MCF 10A (cell line): Measurements from ENCODE around the gene GRID1. TPM values are rescaled to one million over a fixed set of nuclear protein-coding genes. Genes with fewer than 3 reads are reported as not detected.
"Not testable (repeated sequence)": the region's sequence is repeated elsewhere in the genome, so short reads cannot be mapped to it uniquely, and the experiment has no call there.

Experiments
- BruUV-seq: library from RNA; stranded (reverse); fragments of 400-500 nt; replicated peaks from 2 replicates; lab custom pipeline; 2021; lab: Mats Ljungman, UMichigan
- CTCF ChIA-PET: fragments of 300-600 bp; sonication (Branson Sonifier 250); formaldehyde crosslinking; extraction: SDS; loops from one replicate; lab custom pipeline; 2021; ENCODE audit warnings: antibody characterized with exemption, inconsistent platforms; lab: Yijun Ruan, JAX
- POLR2A ChIA-PET: fragments of 300-600, 350-650 bp; sonication (Branson Sonifier 250); formaldehyde crosslinking; extraction: SDS; loops from one replicate; lab custom pipeline; 2020; ENCODE audit warnings: antibody characterized with exemption, inconsistent platforms; lab: Yijun Ruan, JAX
- DNase-seq: peaks from one replicate; pipeline ENCODE4 v3.0.0-alpha.2; 2018; ENCODE audit not compliant: unreplicated experiment
- H3K27ac Mint-ChIP-seq: one replicate; pipeline ENCODE4 v1.8.0; 2022; ENCODE audit warnings: mild to moderate bottlenecking, low read depth, mixed read lengths; ENCODE audit not compliant: unreplicated experiment
- H3K27me3 Mint-ChIP-seq: one replicate; pipeline ENCODE4 v1.8.0; 2022; ENCODE audit warnings: mixed read lengths; ENCODE audit not compliant: insufficient read depth, unreplicated experiment
- H3K36me3 Mint-ChIP-seq: one replicate; pipeline ENCODE4 v1.8.0; 2022; ENCODE audit warnings: mild to moderate bottlenecking, moderate library complexity, mixed read lengths; ENCODE audit not compliant: insufficient read depth, unreplicated experiment
- H3K4me1 Mint-ChIP-seq: one replicate; pipeline ENCODE4 v1.8.0; 2022; ENCODE audit warnings: mixed read lengths; ENCODE audit not compliant: insufficient read depth, unreplicated experiment
- H3K4me3 Mint-ChIP-seq: one replicate; pipeline ENCODE4 v1.8.0; 2022; ENCODE audit warnings: mild to moderate bottlenecking, moderate library complexity, mixed read lengths; ENCODE audit not compliant: unreplicated experiment
- H3K9me3 Mint-ChIP-seq: one replicate; pipeline ENCODE4 v1.8.0; 2022; ENCODE audit warnings: mixed read lengths; ENCODE audit not compliant: unreplicated experiment
- intact Hi-C: fragments of 100-400 bp; cut with micrococcal nuclease; formaldehyde crosslinking; loops from 2 replicates; pipeline ENCODE4 v1.14.1; 2022
- total RNA-seq: library from RNA; stranded (reverse); gene quantifications from 2 replicates; pipeline ENCODE4 v1.2.3, GENCODE V29; 2022
- TF ChIP-seq, protein P1 (sequence below): fragments of 200-600 bp; IDR thresholded peaks from one replicate; pipeline ENCODE4 v1.8.0; 2022; ENCODE audit warnings: antibody characterized with exemption, mild to moderate bottlenecking; ENCODE audit not compliant: unreplicated experiment

GRID1 gene
- total RNA-seq, 1 experiment from 2014 or later, result not detected

DNA sequence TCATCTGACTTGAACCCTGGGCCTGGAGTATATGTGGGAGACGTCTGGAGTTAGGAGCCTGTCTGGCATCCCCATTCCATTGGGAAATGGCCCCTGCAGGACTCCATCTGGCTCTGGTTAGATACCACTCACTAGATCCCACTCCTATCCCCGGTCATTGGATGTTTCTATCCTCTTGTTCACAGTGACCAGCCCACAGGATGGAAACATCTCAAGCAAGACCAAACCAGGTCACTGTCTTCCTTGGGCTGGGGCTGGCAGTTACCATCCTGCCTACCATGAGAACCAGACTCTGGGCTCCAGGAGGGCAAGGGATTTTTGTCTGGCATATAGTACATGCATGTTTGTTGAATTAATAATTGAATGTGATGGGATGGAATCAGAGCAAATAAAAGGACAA, 415.7 kb downstream of the GRID1 start:
- Mint-ChIP-seq H3K27me3 (no peaks in the 10 kb centered on the region), H3K27ac (no peak overlapping the region), H3K4me1 (no peaks in the 10 kb centered on the region), H3K4me3 (no peak overlapping the region), H3K9me3 (peaks cover 7% of the 10 kb centered on the region), H3K36me3 (no peaks in the 10 kb centered on the region)
- DNase-seq, result no peak
- BruUV-seq, result no TSS peak
- ChIA-PET POLR2A (no interaction called here), CTCF (interaction anchor here (0.6 to 0.7 kb wide), 2 partner anchors 16 to 340 kb away, joined by 3 to 4 read pairs; no protein-coding TSS in a partner anchor)
- intact Hi-C loops, result no loop called here
- TF ChIP-seq, protein P1, sequence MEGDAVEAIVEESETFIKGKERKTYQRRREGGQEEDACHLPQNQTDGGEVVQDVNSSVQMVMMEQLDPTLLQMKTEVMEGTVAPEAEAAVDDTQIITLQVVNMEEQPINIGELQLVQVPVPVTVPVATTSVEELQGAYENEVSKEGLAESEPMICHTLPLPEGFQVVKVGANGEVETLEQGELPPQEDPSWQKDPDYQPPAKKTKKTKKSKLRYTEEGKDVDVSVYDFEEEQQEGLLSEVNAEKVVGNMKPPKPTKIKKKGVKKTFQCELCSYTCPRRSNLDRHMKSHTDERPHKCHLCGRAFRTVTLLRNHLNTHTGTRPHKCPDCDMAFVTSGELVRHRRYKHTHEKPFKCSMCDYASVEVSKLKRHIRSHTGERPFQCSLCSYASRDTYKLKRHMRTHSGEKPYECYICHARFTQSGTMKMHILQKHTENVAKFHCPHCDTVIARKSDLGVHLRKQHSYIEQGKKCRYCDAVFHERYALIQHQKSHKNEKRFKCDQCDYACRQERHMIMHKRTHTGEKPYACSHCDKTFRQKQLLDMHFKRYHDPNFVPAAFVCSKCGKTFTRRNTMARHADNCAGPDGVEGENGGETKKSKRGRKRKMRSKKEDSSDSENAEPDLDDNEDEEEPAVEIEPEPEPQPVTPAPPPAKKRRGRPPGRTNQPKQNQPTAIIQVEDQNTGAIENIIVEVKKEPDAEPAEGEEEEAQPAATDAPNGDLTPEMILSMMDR, result no peak

DNA sequence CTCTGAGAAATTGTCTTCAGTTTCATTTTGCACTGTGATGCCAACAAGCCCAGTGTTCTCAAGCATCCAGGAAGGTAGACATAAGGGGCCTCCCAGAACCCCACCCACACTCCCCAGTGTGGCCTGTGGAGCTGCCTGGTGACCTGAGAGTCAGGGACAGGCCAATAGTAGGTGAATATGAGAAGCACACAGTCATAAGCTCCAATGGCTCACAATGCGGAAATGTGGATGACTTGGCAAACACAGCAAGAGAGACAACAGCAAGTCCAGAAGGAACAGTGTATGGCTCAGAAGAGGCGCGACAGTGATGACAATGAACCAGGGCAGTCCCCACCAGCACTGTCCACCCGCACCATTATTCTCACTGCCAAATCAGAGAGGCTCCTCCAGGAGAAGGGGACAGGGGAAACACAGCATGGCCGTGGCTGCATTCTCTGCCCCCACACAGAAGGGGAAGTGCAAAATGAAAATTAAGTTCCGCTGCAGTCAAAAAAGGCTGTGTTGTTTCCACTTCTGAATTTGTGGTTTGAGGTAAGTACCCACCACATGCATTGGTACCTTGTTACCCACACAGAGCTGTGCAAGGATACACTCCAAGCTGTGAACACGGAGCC, 419.8 kb downstream of the GRID1 start:
- TF ChIP-seq, protein P1, result no peak
- intact Hi-C loops, result no loop called here
- CTCF ChIA-PET, result no interaction called here
- POLR2A ChIA-PET, result no interaction called here
- Mint-ChIP-seq H3K27ac (no peak overlapping the region), H3K9me3 (peaks cover 14% of the 10 kb centered on the region), H3K4me1 (no peaks in the 10 kb centered on the region), H3K36me3 (no peaks in the 10 kb centered on the region), H3K4me3 (no peak overlapping the region), H3K27me3 (no peaks in the 10 kb centered on the region)
- DNase-seq, result no peak
- no TSS peak for BruUV-seq

DNA sequence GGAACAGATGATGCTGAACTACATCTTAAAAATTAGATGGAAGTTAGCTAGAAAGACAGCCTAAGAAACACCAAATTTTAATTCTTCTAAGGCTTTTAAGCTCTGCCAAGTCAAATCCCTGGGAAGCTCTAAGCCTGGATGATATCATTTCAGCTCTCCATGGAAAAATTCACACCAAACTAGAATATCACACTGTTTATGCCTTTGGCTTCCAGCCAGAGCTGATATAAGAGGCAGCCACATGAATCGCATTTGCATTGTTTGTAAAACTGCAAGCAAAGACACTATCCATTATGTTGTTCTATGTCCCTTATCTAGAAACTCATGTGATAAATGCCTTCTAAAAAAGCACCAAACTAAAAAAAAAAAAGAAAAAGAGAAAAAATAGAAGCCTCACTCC, 430.4 kb downstream of the GRID1 start:
- TF ChIP-seq, protein P1, result no peak

DNA sequence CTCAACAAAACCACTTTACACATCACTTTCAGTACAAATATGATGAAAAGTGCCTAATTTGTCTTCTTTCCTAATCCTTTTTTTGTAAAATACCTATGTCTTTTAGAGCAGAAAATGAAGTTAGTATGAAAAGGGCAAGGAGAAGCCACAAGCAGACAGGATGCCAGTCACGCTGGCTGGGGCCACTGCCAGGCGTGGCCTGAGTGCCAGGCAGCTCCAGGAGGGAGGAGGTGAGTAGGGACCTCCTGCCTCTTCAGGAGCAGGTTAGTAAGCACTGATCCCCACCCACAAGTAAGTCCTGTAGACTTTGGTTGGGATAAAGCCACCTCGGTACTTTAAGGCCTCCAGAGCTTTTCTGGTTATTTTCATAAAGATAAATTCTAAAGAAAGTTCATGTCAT, 432.0 kb downstream of the GRID1 start:
- no peaks in the 10 kb centered on the region for H3K27me3 Mint-ChIP-seq

More for the DNA sequence above, 430.4 kb downstream of the GRID1 start:
- intact Hi-C loops, result no loop called here
- H3K9me3 Mint-ChIP-seq, result peaks cover 8% of the 10 kb centered on the region
- H3K36me3 Mint-ChIP-seq, result no peaks in the 10 kb centered on the region
- H3K4me3 Mint-ChIP-seq, result no peak overlapping the region
- no peaks in the 10 kb centered on the region for H3K27me3 Mint-ChIP-seq
- no peak overlapping the region for H3K27ac Mint-ChIP-seq
- no TSS peak for BruUV-seq
- ChIA-PET CTCF (interaction anchor here (0.7 kb wide), 2 partner anchors 10 to 18 kb away, joined by 3 to 5 read pairs; no protein-coding TSS in a partner anchor), POLR2A (no interaction called here)
- no peak for DNase-seq
- H3K4me1 Mint-ChIP-seq, result no peaks in the 10 kb centered on the region

DNA sequence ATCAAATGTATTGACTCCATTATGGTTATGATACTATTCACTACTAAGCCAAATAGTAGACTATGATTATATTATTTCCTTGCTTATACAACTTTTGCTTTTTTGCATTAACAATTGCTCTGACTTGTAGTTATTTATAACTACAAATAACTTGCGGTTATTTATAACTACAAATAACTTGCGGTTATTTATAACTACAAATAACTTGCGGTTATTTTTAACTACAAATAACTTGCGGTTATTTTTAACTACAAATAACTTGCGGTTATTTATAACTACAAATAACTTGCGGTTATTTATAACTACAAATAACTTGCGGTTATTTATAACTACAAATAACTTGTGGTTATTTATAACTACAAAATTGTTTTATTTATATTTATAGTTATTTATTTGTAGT, 436.6 kb downstream of the GRID1 start:
- H3K9me3 Mint-ChIP-seq, H3K4me1 Mint-ChIP-seq, intact Hi-C loops, POLR2A ChIA-PET, DNase-seq, H3K36me3 Mint-ChIP-seq, H3K27ac Mint-ChIP-seq, BruUV-seq, H3K27me3 Mint-ChIP-seq, H3K4me3 Mint-ChIP-seq: not testable (repeated sequence)
- CTCF ChIA-PET, result interaction anchor here (0.7 to 0.8 kb wide), 3 partner anchors 20 to 318 kb away, joined by 3 to 4 read pairs (median 3); no protein-coding TSS in a partner anchor

More for the DNA sequence above, 432.0 kb downstream of the GRID1 start:
- TF ChIP-seq, protein P1, result no peak
- H3K27ac Mint-ChIP-seq, result no peak overlapping the region
- no peaks in the 10 kb centered on the region for H3K36me3 Mint-ChIP-seq
- peaks cover 8% of the 10 kb centered on the region for H3K9me3 Mint-ChIP-seq
- CTCF ChIA-PET, result no interaction called here
- DNase-seq, result no peak
- no peak overlapping the region for H3K4me3 Mint-ChIP-seq
- no TSS peak for BruUV-seq
- intact Hi-C loops, result no loop called here
- POLR2A ChIA-PET, result no interaction called here
- H3K4me1 Mint-ChIP-seq, result no peaks in the 10 kb centered on the region
